Fibroblast of skin of abdomen (primary cell): ENCODE data around the gene TMEM167B.
"Not testable (repeated sequence)": the region's sequence is repeated elsewhere in the genome, so short reads cannot be mapped to it uniquely, and the experiment has no call there.

Experiments used
- DNase-seq: peaks from one replicate; pipeline ENCODE4 v3.0.0-alpha.2; 2013

Gene TMEM167B

GRCh38 chr1:109114342-109114674 lies 23.7 kb downstream of the TMEM167B start:
- DNase-seq: no peak

- DNase-seq: no peak
Observed at GRCh38 chr1:109115685-109116084, 25.1 kb downstream of the TMEM167B start.

GRCh38 chr1:109116286-109116685 lies 25.7 kb downstream of the TMEM167B start:
- no peak for DNase-seq

- DNase-seq: no peak
Observed at GRCh38 chr1:109118089-109118488, 27.5 kb downstream of the TMEM167B start.

- DNase-seq: no peak
Observed at GRCh38 chr1:109120356-109120755, 29.8 kb downstream of the TMEM167B start.

GRCh38 chr1:109131059-109131458 lies 40.5 kb downstream of the TMEM167B start:
- no peak for DNase-seq

GRCh38 chr1:109131800-109132199 lies 41.2 kb downstream of the TMEM167B start:
- no peak for DNase-seq

GRCh38 chr1:109133002-109133706 lies 42.6 kb downstream of the TMEM167B start:
- no peak for DNase-seq

GRCh38 chr1:109133815-109134214 lies 43.3 kb downstream of the TMEM167B start:
- no peak for DNase-seq

GRCh38 chr1:109134423-109134822 lies 43.9 kb downstream of the TMEM167B start:
- DNase-seq: no peak

- DNase-seq: no peak
Observed at GRCh38 chr1:109135940-109136339, 45.4 kb downstream of the TMEM167B start.

GRCh38 chr1:109136766-109137165 lies 46.2 kb downstream of the TMEM167B start:
- no peak for DNase-seq

- DNase-seq: no peak
Observed at GRCh38 chr1:109137958-109138357, 47.4 kb downstream of the TMEM167B start.

GRCh38 chr1:109138358-109138757 lies 47.8 kb downstream of the TMEM167B start:
- DNase-seq: no peak

- no peak for DNase-seq
Observed at GRCh38 chr1:109140392-109140791, 49.8 kb downstream of the TMEM167B start.

- DNase-seq: no peak
Observed at GRCh38 chr1:109142260-109142659, 51.7 kb downstream of the TMEM167B start.

GRCh38 chr1:109142725-109143124 lies 52.2 kb downstream of the TMEM167B start:
- not testable (repeated sequence) for DNase-seq
